Endothelial cell of umbilical vein (primary cell): ENCODE data around the gene LIN28B.

Experiments used
- CTCF ChIP-seq, 2 donors: IDR thresholded peaks; 1 replicate in 1 of 2; 2 replicates in 1 of 2; pipeline ENCODE4 v1.5.1; 2011; ENCODE audit warnings: low read length in 2 of 2, mild to moderate bottlenecking in 2 of 2, moderate library complexity in 2 of 2, control low read depth in 1 of 2, inconsistent platforms in 1 of 2, low read depth in 1 of 2; ENCODE audit not compliant: insufficient read depth in 1 of 2; ENCODE audit errors: extremely low read depth in 1 of 2
- JUN ChIP-seq: IDR thresholded peaks from 2 replicates; pipeline ENCODE4 v1.6.1; 2011; ENCODE audit warnings: borderline replicate concordance, low read depth; ENCODE audit not compliant: insufficient read length, insufficient read depth
- MAX ChIP-seq: IDR thresholded peaks from 2 replicates; pipeline ENCODE4 v1.6.1; 2011; ENCODE audit not compliant: insufficient read depth, insufficient read length
- MYC ChIP-seq: IDR thresholded peaks from one replicate; pipeline ENCODE4 v1.6.1; 2011; ENCODE audit warnings: mild to moderate bottlenecking, low read depth, low read length
- POLR2A ChIP-seq: IDR thresholded peaks from 2 replicates; pipeline ENCODE4 v1.6.1; 2012; ENCODE audit warnings: low read depth, mild to moderate bottlenecking, control low read depth, low read length
- POLR2AphosphoS5 ChIP-seq: IDR thresholded peaks from 2 replicates; pipeline ENCODE4 v1.6.1; 2012; ENCODE audit warnings: low read depth, mild to moderate bottlenecking, control low read depth, low read length, moderate library complexity; ENCODE audit not compliant: insufficient read depth

GRCh38 chr6:105015482-105015881, 58.6 kb downstream of the LIN28B start:
- TF ChIP-seq CTCF (IDR thresholded peaks at IDR 0.05; ENCODE audit: extremely low read depth in 1 of 2, insufficient read depth in 1 of 2, low read depth in 1 of 2, low read length in 2 of 2) (no peak), POLR2A (no peak), MYC (no peak), POLR2AphosphoS5 (no peak), MAX (no peak), JUN (no peak)
